K562 (cell line): ENCODE data around the gene SLC38A10. TPM values are rescaled to one million over a fixed set of nuclear protein-coding genes. Genes with fewer than 3 reads are reported as not detected.

Source experiments
- KLF1 ChIP-seq: fragments of 450-650 bp; IDR thresholded peaks from 2 replicates; pipeline ENCODE4 v1.6.1; 2016; ENCODE audit warnings: missing genetic modification characterization, missing compliant biosample characterization
- ZNF318 ChIP-seq, 2 experiments: fragments of 450-650 bp; IDR thresholded peaks; 2 replicates each; pipeline ENCODE4 v1.6.1; 2016; ENCODE audit warnings: mild to moderate bottlenecking in 2 of 2, borderline replicate concordance in 1 of 2, low read depth in 1 of 2, moderate library complexity in 1 of 2
- polyA plus RNA-seq, 8 experiments: library from polyadenylated mRNA; depleted of rRNA in 4 of 8; stranded (reverse) in 5 of 8; unstranded in 3 of 8; fragments of >200 nt; fragmentation: Nextera tagmentation in 2 of 8; fragmentation: Illumina TruSeq in 1 of 8; extraction: Ambion mirVana in 2 of 8; extraction: Trizol in 1 of 8; gene quantifications; 2 replicates each; pipeline versions ENCODE4 v1.2.1 to v1.2.3, GENCODE V29; 2011 to 2014; ENCODE audit warnings: inconsistent platforms in 1 of 8, missing spikeins in 1 of 8
- total RNA-seq, 7 experiments: library from RNA; depleted of rRNA in 6 of 7; stranded (reverse); fragments of >200 nt in 6 of 7; fragmentation: Illumina TruSeq in 2 of 7; extraction: Trizol in 2 of 7; gene quantifications; 2 replicates each; pipeline versions ENCODE4 v1.2.1 to v1.2.3, GENCODE V29; 2011 to 2021; ENCODE audit warnings: low replicate concordance in 1 of 7

Gene SLC38A10
- total and polyA plus RNA-seq, 9 of the 15 experiments (the other 6 are each of a cell fraction or from before 2014, with no cell fraction given) = 0.45 to 54.2 (median 13.8) TPM

GRCh38 chr17:81231766-81232581, 63.1 kb downstream of the SLC38A10 start (continued):
- TF ChIP-seq ZNF318 (IDR thresholded peaks at IDR 0.05; ENCODE audit: borderline replicate concordance in 1 of 2, low read depth in 1 of 2) (no peak), KLF1 (tag) (no peak)
